ENCODE data around the gene CDC20.

- no peak for TF ChIP-seq CTCF (IDR thresholded peaks at IDR 0.05)
- TF ChIP-seq POLR2AphosphoS5 (IDR thresholded peaks at IDR 0.05; ENCODE audit: low read depth, low read length): no peak
- TF ChIP-seq REST (IDR thresholded peaks at IDR 0.05; ENCODE audit: insufficient read depth in 1 of 2, low read depth in 2 of 2, low read length in 1 of 2): no peak
- TF ChIP-seq TCF7L2 (IDR thresholded peaks at IDR 0.05; ENCODE audit: low read depth, low read length): no peak
- TF ChIP-seq SIN3A (IDR thresholded peaks at IDR 0.05; ENCODE audit: borderline replicate concordance, insufficient read depth, low read depth, low read length): no peak
These were observed 7.1 kb upstream of the CDC20 start for GRCh38 chr1:43351421-43352350.

All from Panc1 (cell line).